ENCODE data around the gene PLEKHA6. TPM values are rescaled to one million over a fixed set of nuclear protein-coding genes. Genes with fewer than 3 reads are reported as not detected.

PLEKHA6 gene
- total RNA-seq, 1 experiment from 2014 or later: 5.5 TPM

- ChIA-PET POLR2A (no interaction called here), CTCF (no interaction called here)
- in situ Hi-C loops (cut with HindIII; ENCODE audit: low pct_unique_long_range_greater_than_20kb, low sequenced_read_pairs) (no loop called here), intact Hi-C loops (cut with micrococcal nuclease; ENCODE audit: unreplicated experiment) (no loop called here)
- no peak overlapping the region for H3K27ac ChIP-seq (ENCODE audit: low read length)
- H3K36me3 ChIP-seq (ENCODE audit: control insufficient read depth, insufficient read depth, low read length): no peaks in the 10 kb centered on the region
- H3K27me3 ChIP-seq (ENCODE audit: control insufficient read depth, insufficient read depth, low read length): no peaks in the 10 kb centered on the region
- no peaks in the 10 kb centered on the region for H3K9me3 ChIP-seq (ENCODE audit: control insufficient read depth, insufficient read depth, low read depth, low read length)
- no peaks in the 10 kb centered on the region for H3K4me1 ChIP-seq (ENCODE audit: control insufficient read depth, insufficient read depth, low read length)
- H3K4me3 ChIP-seq (ENCODE audit: low read depth in 2 of 2, low read length in 2 of 2): no peak overlapping the region
- DNase-seq (ENCODE audit: low read depth, low spot score) (no peak), ATAC-seq (no peak)
- TF ChIP-seq POLR2AphosphoS5 (IDR thresholded peaks at IDR 0.05; ENCODE audit: low read depth, low read length): no peak
- no peak for TF ChIP-seq CTCF (IDR thresholded peaks at IDR 0.05)
- TF ChIP-seq SIN3A (IDR thresholded peaks at IDR 0.05; ENCODE audit: borderline replicate concordance, insufficient read depth, low read depth, low read length): no peak
- TF ChIP-seq REST (IDR thresholded peaks at IDR 0.05; ENCODE audit: insufficient read depth in 1 of 2, low read depth in 2 of 2, low read length in 1 of 2): no peak
- no peak for TF ChIP-seq TCF7L2 (IDR thresholded peaks at IDR 0.05; ENCODE audit: low read depth, low read length)
- no TSS peak for BruUV-seq (replicated peaks)
Measured at GRCh38 chr1:204261266-204261665, 98.5 kb downstream of the PLEKHA6 start.

- H3K36me3 ChIP-seq (ENCODE audit: control insufficient read depth, insufficient read depth, low read length): no peaks in the 10 kb centered on the region
- POLR2A ChIA-PET: no interaction called here
Measured at GRCh38 chr1:204260601-204261197, 99.0 kb downstream of the PLEKHA6 start.

GRCh38 chr1:204259782-204260181 is 99.9 kb downstream of the PLEKHA6 start:
- intact Hi-C loops (cut with micrococcal nuclease; ENCODE audit: unreplicated experiment) (loop anchor here (10.0 kb wide), 1 partner anchor 105 kb away; no protein-coding TSS in a partner anchor), in situ Hi-C loops (cut with HindIII; ENCODE audit: low pct_unique_long_range_greater_than_20kb, low sequenced_read_pairs) (no loop called here)
- Histone ChIP-seq H3K4me3 (ENCODE audit: low read depth in 2 of 2, low read length in 2 of 2) (no peak overlapping the region), H3K27me3 (ENCODE audit: control insufficient read depth, insufficient read depth, low read length) (no peaks in the 10 kb centered on the region), H3K4me1 (ENCODE audit: control insufficient read depth, insufficient read depth, low read length) (peaks cover 4% of the 10 kb centered on the region; the same call in 1 of the 2 replicates), H3K27ac (ENCODE audit: low read length) (no peak overlapping the region), H3K36me3 (ENCODE audit: control insufficient read depth, insufficient read depth, low read length) (no peaks in the 10 kb centered on the region), H3K9me3 (ENCODE audit: control insufficient read depth, insufficient read depth, low read depth, low read length) (no peaks in the 10 kb centered on the region)
- CTCF ChIA-PET: interaction anchor here (2.2 kb wide), 1 partner anchor 103 kb away, joined by 6 read pairs; no protein-coding TSS in a partner anchor
- ATAC-seq (no peak), DNase-seq (ENCODE audit: low read depth, low spot score) (no peak)
- BruUV-seq (replicated peaks): no TSS peak
- POLR2A ChIA-PET: no interaction called here
- TF ChIP-seq CTCF (IDR thresholded peaks at IDR 0.05) (no peak), REST (IDR thresholded peaks at IDR 0.05; ENCODE audit: insufficient read depth in 1 of 2, low read depth in 2 of 2, low read length in 1 of 2) (no peak), SIN3A (IDR thresholded peaks at IDR 0.05; ENCODE audit: borderline replicate concordance, insufficient read depth, low read depth, low read length) (no peak), POLR2AphosphoS5 (IDR thresholded peaks at IDR 0.05; ENCODE audit: low read depth, low read length) (no peak), TCF7L2 (IDR thresholded peaks at IDR 0.05; ENCODE audit: low read depth, low read length) (no peak)

More at GRCh38 chr1:204260601-204261197, 99.0 kb downstream of the PLEKHA6 start:
- intact Hi-C loops (cut with micrococcal nuclease; ENCODE audit: unreplicated experiment): no loop called here
- in situ Hi-C loops (cut with HindIII; ENCODE audit: low pct_unique_long_range_greater_than_20kb, low sequenced_read_pairs): no loop called here
- ATAC-seq: no peak
- Histone ChIP-seq H3K4me1 (ENCODE audit: control insufficient read depth, insufficient read depth, low read length) (peaks cover under 1% of the 10 kb centered on the region; the same call in 1 of the 2 replicates), H3K27ac (ENCODE audit: low read length) (no peak overlapping the region), H3K27me3 (ENCODE audit: control insufficient read depth, insufficient read depth, low read length) (no peaks in the 10 kb centered on the region), H3K4me3 (ENCODE audit: low read depth in 2 of 2, low read length in 2 of 2) (no peak overlapping the region), H3K9me3 (ENCODE audit: control insufficient read depth, insufficient read depth, low read depth, low read length) (no peaks in the 10 kb centered on the region)
- CTCF ChIA-PET: no interaction called here
- no peak for TF ChIP-seq POLR2AphosphoS5 (IDR thresholded peaks at IDR 0.05; ENCODE audit: low read depth, low read length)
- no peak for TF ChIP-seq SIN3A (IDR thresholded peaks at IDR 0.05; ENCODE audit: borderline replicate concordance, insufficient read depth, low read depth, low read length)
- no peak for DNase-seq (ENCODE audit: low read depth, low spot score)
- no TSS peak for BruUV-seq (replicated peaks)

Data from Panc1 (cell line).